Heart left ventricle (tissue), 16 donors: Measurements from ENCODE around the gene MRPL43. TPM values are rescaled to one million over a fixed set of nuclear protein-coding genes. Genes with fewer than 3 reads are reported as not detected.

Experiments
- ATAC-seq, 4 donors: fragments of 200-7000 bp; cut with Tn5 transposase; one replicate each; pipeline ENCODE4 v1.9.1; 2020 to 2022; ENCODE audit warnings: moderate library complexity in 4 of 4, mild to moderate bottlenecking in 3 of 4, moderate number of reproducible peaks in 1 of 4
- DNase-seq, 5 donors: peaks; one replicate each; pipeline ENCODE4 v3.0.0-alpha.2; 2020
- H3K27ac ChIP-seq, 12 donors: fragments of 200-600 bp; sonication (generic) in 4 of 12; one replicate each; pipeline versions ENCODE4 v1.5.0 to v1.8.0; 2016 to 2022; ENCODE audit warnings: mild to moderate bottlenecking in 2 of 12
- H3K27me3 ChIP-seq, 9 donors: fragments of 200-600 bp; sonication (generic) in 2 of 9; one replicate each; pipeline versions ENCODE4 v1.5.1 to v1.8.0; 2016 to 2022; ENCODE audit warnings: mild to moderate bottlenecking in 3 of 9
- H3K36me3 ChIP-seq, 9 donors: fragments of 200-600 bp; sonication (generic) in 2 of 9; one replicate each; pipeline versions ENCODE4 v1.5.0 to v1.8.0; 2018 to 2022; ENCODE audit warnings: mild to moderate bottlenecking in 2 of 9
- H3K4me1 ChIP-seq, 12 donors: fragments of 200-600 bp; sonication (generic) in 4 of 12; one replicate each; pipeline versions ENCODE4 v1.5.0 to v1.8.0; 2016 to 2022; ENCODE audit warnings: mild to moderate bottlenecking in 3 of 12
- H3K4me3 ChIP-seq, 12 donors: fragments of 200-600 bp; sonication (generic) in 4 of 12; one replicate each; pipeline versions ENCODE4 v1.5.0 to v1.8.0; 2017 to 2022; ENCODE audit warnings: mild to moderate bottlenecking in 9 of 12, moderate library complexity in 4 of 12
- H3K9me3 ChIP-seq, 12 donors: fragments of 200-600 bp; sonication (generic) in 4 of 12; one replicate each; pipeline versions ENCODE4 v1.5.0 to v1.8.0; 2016 to 2022; ENCODE audit warnings: mild to moderate bottlenecking in 1 of 12
- POLR2A ChIP-seq, 2 donors: fragments of 450-650 bp; IDR thresholded peaks; one replicate each; pipeline ENCODE4 v1.6.1; 2017; ENCODE audit warnings: antibody characterized with exemption in 2 of 2, mild to moderate bottlenecking in 2 of 2, moderate library complexity in 2 of 2
- WGBS, 4 donors: extraction: QIAGEN DNeasy Blood & Tissue Kit in 2 of 4; methylation state at CpG; one replicate each; pipeline versions ENCODE4 v1.1.5 to v1.1.7; 2013 to 2018; 5-methylcytosine and 5-hydroxymethylcytosine counted together
- intact Hi-C, 10 donors: fragments of 100-400 bp; cut with DNase I; formaldehyde crosslinking; loops; one replicate each; pipeline versions ENCODE4 v1.11.1 to v1.14.2; 2022
- polyA plus RNA-seq, 2 donors: library from polyadenylated mRNA; stranded (reverse); fragments of 200-250 nt; gene quantifications; one replicate each; pipeline ENCODE4 v1.2.3, GENCODE V29; 2013
- total RNA-seq, 9 donors: library from RNA; depleted of rRNA in 2 of 9; stranded (reverse); fragments of >200 nt in 2 of 9; fragmentation: NEBNext Ultra II Directional in 3 of 9; extraction: Animal tissue kit (Norgen Biotek cat#: 25700) in 3 of 9; gene quantifications; one replicate each; pipeline versions ENCODE4 v1.1.0 to v1.2.4, GENCODE V29; 2016 to 2023
- TF ChIP-seq, protein P1 (sequence below), 12 donors: fragments of 200-600 bp; sonication (generic) in 4 of 12; IDR thresholded peaks; one replicate each; pipeline versions ENCODE4 v1.5.0 to v1.8.0; 2018 to 2022; ENCODE audit warnings: antibody characterized with exemption in 12 of 12, mild to moderate bottlenecking in 5 of 12
- donor health status: ischemic (EF 13 %, LVEDD 7.1; RV severe dilation, severe dysfunction).
- donor health status: healthy with polysubstance abuse.
- donor health status: DM: no; HTN: yes; CAD: no.
- donor health status: DM: no; HTN: no; CAD: no.
- donor health status: ischemic (EF 25% LVEDD 6.9; RV normal size, moderate dysfunction).
- donor health status: ischemic (EF 25% LVEDD 5.7; RV mildly dilated, moderate dysfunction).
- donor health status: healthy.
- donor health status: DM: yes; HTN: yes; CAD: no.
- donor health status: ischemic (EF 35%, LVEDD 5.7; RV mildly dilated, moderate dysfunction).
- donor health status: nonischemic (EF 11% LVEDD 7.7; RV severe dilation, severe dysfunction).
- donor health status: DM: yes; HTN: yes; CAD: no.
- donor health status: PGD.
- donor health status: ischemic (EF 29% LVEDD 5.4; RV normal size, mild dysfunction).
- donor health status: nonischemic (EF 23%, LVEDD 6.1; RV moderate dilation, normal function).

MRPL43 gene
- total and polyA plus RNA-seq, 11 donors: 44.8 to 113 (median 59.1) TPM

- DNase-seq (no peak), ATAC-seq (no peak)
- WGBS, 4 donors: 63 to 75% (median 65%) methylated on average over 23 to 27 of the region's 27 CpGs
- H3K4me3 ChIP-seq: no peak overlapping the region
- TF ChIP-seq POLR2A (IDR thresholded peaks at IDR 0.05): no peak
- TF ChIP-seq, protein P1, sequence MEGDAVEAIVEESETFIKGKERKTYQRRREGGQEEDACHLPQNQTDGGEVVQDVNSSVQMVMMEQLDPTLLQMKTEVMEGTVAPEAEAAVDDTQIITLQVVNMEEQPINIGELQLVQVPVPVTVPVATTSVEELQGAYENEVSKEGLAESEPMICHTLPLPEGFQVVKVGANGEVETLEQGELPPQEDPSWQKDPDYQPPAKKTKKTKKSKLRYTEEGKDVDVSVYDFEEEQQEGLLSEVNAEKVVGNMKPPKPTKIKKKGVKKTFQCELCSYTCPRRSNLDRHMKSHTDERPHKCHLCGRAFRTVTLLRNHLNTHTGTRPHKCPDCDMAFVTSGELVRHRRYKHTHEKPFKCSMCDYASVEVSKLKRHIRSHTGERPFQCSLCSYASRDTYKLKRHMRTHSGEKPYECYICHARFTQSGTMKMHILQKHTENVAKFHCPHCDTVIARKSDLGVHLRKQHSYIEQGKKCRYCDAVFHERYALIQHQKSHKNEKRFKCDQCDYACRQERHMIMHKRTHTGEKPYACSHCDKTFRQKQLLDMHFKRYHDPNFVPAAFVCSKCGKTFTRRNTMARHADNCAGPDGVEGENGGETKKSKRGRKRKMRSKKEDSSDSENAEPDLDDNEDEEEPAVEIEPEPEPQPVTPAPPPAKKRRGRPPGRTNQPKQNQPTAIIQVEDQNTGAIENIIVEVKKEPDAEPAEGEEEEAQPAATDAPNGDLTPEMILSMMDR (IDR thresholded peaks at IDR 0.05): no peak
- H3K4me1 ChIP-seq: peaks cover 0 to 39% (median 20%) of the 10 kb centered on the region in 12 donors
- intact Hi-C loops: loop anchor here in 4 of 10 donors (5.0 kb wide), 3 partner anchors 32 to 42 kb away; partner anchors contain the start of genes MRPL43 (in 2 of the 4), TWNK (in 2 of the 4) and LZTS2 (in 1 of the 4)
- no peaks in the 10 kb centered on the region for H3K27me3 ChIP-seq
- peaks cover 0 to 4% (median 3%) of the 10 kb centered on the region in 9 donors for H3K36me3 ChIP-seq
- H3K9me3 ChIP-seq: no peaks in the 10 kb centered on the region
- H3K27ac ChIP-seq: no peak overlapping the region
These were observed 42.4 kb upstream of the MRPL43 start for GRCh38 chr10:101029520-101030295.

GRCh38 chr10:101028446-101029337 is 41.4 kb upstream of the MRPL43 start:
- no peaks in the 10 kb centered on the region for H3K27me3 ChIP-seq
- H3K36me3 ChIP-seq: no peaks in the 10 kb centered on the region
- no peak overlapping the region for H3K27ac ChIP-seq
- WGBS, 4 donors: 70 to 80% (median 73%) methylated on average over 7 of the region's 7 CpGs
- DNase-seq (no peak), ATAC-seq (no peak)
- H3K4me3 ChIP-seq: no peak overlapping the region
- no peaks in the 10 kb centered on the region for H3K9me3 ChIP-seq
- H3K4me1 ChIP-seq: peaks cover 0 to 36% (median 18%) of the 10 kb centered on the region in 12 donors
- intact Hi-C loops: loop anchor here in 1 of 10 donors (5.0 kb wide), 1 partner anchor 41 kb away; the partner anchor contains the start of genes MRPL43 and TWNK
- TF ChIP-seq, protein P1 (IDR thresholded peaks at IDR 0.05): no peak
- TF ChIP-seq POLR2A (IDR thresholded peaks at IDR 0.05): no peak

DNA sequence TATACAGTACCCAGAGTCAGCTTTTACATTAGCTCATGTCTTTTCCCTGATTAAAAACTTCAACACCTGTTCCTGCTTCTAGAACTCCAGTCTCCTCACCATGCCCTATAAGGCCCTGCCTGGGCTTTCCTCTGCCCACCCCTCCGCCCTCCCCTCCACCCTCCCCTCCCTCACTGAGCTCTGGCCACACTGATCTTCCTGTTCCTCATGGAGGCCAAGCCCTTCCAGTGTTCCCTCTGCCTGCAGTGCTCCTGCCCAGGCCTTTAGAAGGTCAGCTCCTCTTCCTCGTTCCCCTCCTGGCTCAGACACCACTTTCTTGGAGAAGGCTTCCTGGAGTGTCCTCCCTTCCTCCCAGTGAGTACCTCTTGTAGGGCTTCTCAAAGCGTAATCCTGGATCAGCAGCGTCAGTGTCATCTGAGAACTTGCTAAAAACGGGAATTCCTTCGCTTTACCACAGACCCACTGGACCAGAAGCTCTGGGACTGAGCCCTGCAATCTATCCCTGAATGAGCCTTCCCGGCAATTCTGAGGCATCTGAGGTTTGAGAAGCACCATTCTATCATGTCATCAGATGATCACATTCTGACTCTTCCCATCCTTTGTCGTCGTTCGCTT is 39.9 kb upstream of the MRPL43 start:
- WGBS, 4 donors: 74 to 82% (median 79%) methylated on average over 10 of the region's 10 CpGs
- intact Hi-C loops: loop anchor here in 1 of 10 donors (5.0 kb wide), 1 partner anchor 40 kb away; the partner anchor contains the start of genes MRPL43 and TWNK

More for the DNA sequence above, 39.9 kb upstream of the MRPL43 start:
- peaks cover 0 to 23% (median 7%) of the 10 kb centered on the region in 12 donors for H3K4me1 ChIP-seq
- H3K27ac ChIP-seq: no peak overlapping the region
- TF ChIP-seq, protein P1 (IDR thresholded peaks at IDR 0.05): no peak
- no peak for TF ChIP-seq POLR2A (IDR thresholded peaks at IDR 0.05)
- DNase-seq (no peak), ATAC-seq (no peak)
- H3K9me3 ChIP-seq: no peaks in the 10 kb centered on the region
- no peaks in the 10 kb centered on the region for H3K36me3 ChIP-seq
- no peaks in the 10 kb centered on the region for H3K27me3 ChIP-seq
- no peak overlapping the region for H3K4me3 ChIP-seq
